H1 (cell line): ENCODE results near the gene TCF21. TPM values are rescaled to one million over a fixed set of nuclear protein-coding genes. Genes with fewer than 3 reads are reported as not detected.

ENCODE experiments used
- CTCF ChIA-PET: fragments of 300-600 bp; sonication (Branson Sonifier 250); formaldehyde crosslinking; loops from one replicate; lab custom pipeline; 2021; ENCODE audit not compliant: partially characterized antibody; lab: Charles Lee
- POLR2A ChIA-PET: fragments of 300-600 bp; sonication (Branson Sonifier 250); formaldehyde crosslinking; loops from one replicate; lab custom pipeline; 2021; ENCODE audit warnings: inconsistent platforms; ENCODE audit not compliant: partially characterized antibody; lab: Charles Lee
- DNase-seq, 2 experiments: peaks; one replicate each; pipeline versions ENCODE4 v3.0.0 to v3.0.0-alpha.2; 2010 to 2022; ENCODE audit warnings: low spot score in 2 of 2, low read depth in 1 of 2, mixed read lengths in 1 of 2
- FAIRE-seq: peaks from 2 replicates; lab custom pipeline; 2011; peaks lifted over from hg19 to GRCh38; lab: Jason Lieb, UNC
- H2AFZ ChIP-seq: 2 replicates; pipeline ENCODE4 v1.8.1; 2012; ENCODE audit warnings: low read length, inconsistent platforms
- H2AK5ac ChIP-seq: 2 replicates; pipeline ENCODE4 v1.6.1; 2013; ENCODE audit warnings: low read depth, low read length
- H2BK120ac ChIP-seq: replicated peaks from 2 replicates; pipeline ENCODE3; 2013; ENCODE audit warnings: low read depth, low read length, inconsistent platforms
- H2BK12ac ChIP-seq: 2 replicates; pipeline ENCODE4 v1.6.1; 2013; ENCODE audit warnings: low read depth, low read length
- H2BK15ac ChIP-seq: 2 replicates; pipeline ENCODE4 v1.6.1; 2013; ENCODE audit warnings: low read length
- H2BK20ac ChIP-seq: 2 replicates; pipeline ENCODE4 v1.6.1; 2013; ENCODE audit warnings: low read length
- H2BK5ac ChIP-seq: 2 replicates; pipeline ENCODE4 v1.6.1; 2013; ENCODE audit warnings: low read depth, low read length
- H3K14ac ChIP-seq: 2 replicates; pipeline ENCODE4 v1.6.1; 2013; ENCODE audit warnings: inconsistent platforms; ENCODE audit not compliant: insufficient read length
- H3K18ac ChIP-seq: 2 replicates; pipeline ENCODE4 v1.6.1; 2013; ENCODE audit warnings: low read length; ENCODE audit errors: extremely low read depth
- H3K23ac ChIP-seq: 2 replicates; pipeline ENCODE4 v1.6.1; 2013; ENCODE audit warnings: inconsistent platforms; ENCODE audit not compliant: insufficient read length
- H3K23me2 ChIP-seq: 2 replicates; pipeline ENCODE4 v1.6.1; 2013; ENCODE audit warnings: low read depth, low read length
- H3K27ac ChIP-seq: 2 replicates; pipeline ENCODE4 v1.6.1; 2011; ENCODE audit warnings: low read depth, low read length, inconsistent platforms
- H3K27me3 ChIP-seq, 4 experiments: replicated peaks in 1 of 4; 1 replicate in 1 of 4; 2 replicates in 3 of 4; pipeline versions ENCODE4 v1.6.1 to v1.8.1; 2011 to 2013; ENCODE audit warnings: low read length in 3 of 4, mild to moderate bottlenecking in 3 of 4, inconsistent platforms in 2 of 4, mixed read lengths in 2 of 4, moderate library complexity in 1 of 4; ENCODE audit not compliant: control insufficient read depth in 3 of 4, insufficient read depth in 3 of 4; ENCODE audit errors: extremely low read depth in 1 of 4
- H3K36me3 ChIP-seq, 4 experiments: 2 replicates each; pipeline versions ENCODE4 v1.6.1 to v1.8.1; 2011 to 2013; ENCODE audit warnings: mild to moderate bottlenecking in 4 of 4, low read length in 3 of 4, moderate library complexity in 2 of 4, control low read depth in 1 of 4, inconsistent platforms in 1 of 4; ENCODE audit not compliant: insufficient read depth in 4 of 4, control insufficient read depth in 2 of 4
- H3K4ac ChIP-seq: replicated peaks from 2 replicates; pipeline ENCODE3; 2013; ENCODE audit warnings: low read length, low read depth, mixed read lengths, inconsistent platforms; ENCODE audit not compliant: insufficient read length
- H3K4me1 ChIP-seq, 4 experiments: replicated peaks in 1 of 4; 1 replicate in 1 of 4; 2 replicates in 3 of 4; pipeline versions ENCODE4 v1.6.1 to v1.8.1; 2011 to 2013; ENCODE audit warnings: low read length in 3 of 4, inconsistent platforms in 2 of 4, mixed read lengths in 1 of 4; ENCODE audit not compliant: insufficient read depth in 4 of 4, control insufficient read depth in 3 of 4
- H3K4me2 ChIP-seq, 2 experiments: 2 replicates each; pipeline versions ENCODE4 v1.6.1 to v1.8.1; 2011 to 2013; ENCODE audit warnings: low read depth in 2 of 2, low read length in 2 of 2, control low read depth in 1 of 2, inconsistent platforms in 1 of 2, mild to moderate bottlenecking in 1 of 2; ENCODE audit not compliant: insufficient read depth in 1 of 2
- H3K4me3 ChIP-seq, 4 experiments: fragments of 200-600, 300-600 bp in 1 of 4; sonication (generic), shearing (Covaris generic), sonication (Bioruptor Twin) in 1 of 4; 2 replicates each; pipeline versions ENCODE4 v1.5.1 to v1.8.1; 2011 to 2016; ENCODE audit warnings: low read length in 4 of 4, low read depth in 3 of 4, control low read depth in 2 of 4, inconsistent platforms in 2 of 4, mild to moderate bottlenecking in 2 of 4, mixed read lengths in 1 of 4, moderate library complexity in 1 of 4; ENCODE audit not compliant: insufficient read depth in 2 of 4; ENCODE audit errors: extremely low read depth in 1 of 4
- H3K56ac ChIP-seq: replicated peaks from 2 replicates; pipeline ENCODE3; 2013; ENCODE audit warnings: low read depth, mild to moderate bottlenecking, mixed read lengths, low read length, inconsistent platforms; ENCODE audit not compliant: insufficient read length
- H3K79me1 ChIP-seq: 2 replicates; pipeline ENCODE4 v1.6.1; 2013; ENCODE audit warnings: low read depth, low read length, control low read depth
- H3K79me2 ChIP-seq, 2 experiments: 2 replicates each; pipeline versions ENCODE4 v1.6.1 to v1.8.1; 2012 to 2013; ENCODE audit warnings: low read length in 2 of 2, mild to moderate bottlenecking in 2 of 2, inconsistent platforms in 1 of 2; ENCODE audit not compliant: insufficient read depth in 2 of 2, control insufficient read depth in 1 of 2
- H3K9ac ChIP-seq, 4 experiments: replicated peaks in 1 of 4; 1 replicate in 1 of 4; 2 replicates in 3 of 4; pipeline versions ENCODE4 v1.6.1 to v1.8.1; 2011 to 2013; ENCODE audit warnings: low read depth in 3 of 4, low read length in 3 of 4, control low read depth in 2 of 4, mild to moderate bottlenecking in 2 of 4, moderate library complexity in 2 of 4, inconsistent platforms in 1 of 4; ENCODE audit errors: extremely low read depth in 1 of 4
- H3K9me3 ChIP-seq, 2 experiments: 2 replicates each; pipeline versions ENCODE4 v1.6.1 to v1.8.1; 2012 to 2013; ENCODE audit warnings: mild to moderate bottlenecking in 2 of 2, moderate library complexity in 2 of 2, control low read depth in 1 of 2, inconsistent platforms in 1 of 2, low read depth in 1 of 2, low read length in 1 of 2, mixed read lengths in 1 of 2; ENCODE audit not compliant: insufficient read depth in 2 of 2
- H4K20me1 ChIP-seq, 2 experiments: replicated peaks in 1 of 2; 2 replicates each; pipeline versions ENCODE3 to v1.8.1; 2011 to 2013; ENCODE audit warnings: inconsistent platforms in 2 of 2, low read length in 2 of 2, mild to moderate bottlenecking in 1 of 2; ENCODE audit not compliant: insufficient read depth in 2 of 2, control insufficient read depth in 1 of 2
- H4K5ac ChIP-seq: 2 replicates; pipeline ENCODE4 v1.6.1; 2013; ENCODE audit warnings: low read length, low read depth, mixed read lengths, inconsistent platforms; ENCODE audit not compliant: insufficient read length
- H4K8ac ChIP-seq: 2 replicates; pipeline ENCODE4 v1.8.0; 2013; ENCODE audit warnings: mild to moderate bottlenecking, moderate library complexity, low read length, inconsistent platforms; ENCODE audit not compliant: insufficient read depth; ENCODE audit errors: extremely low read depth
- H4K91ac ChIP-seq: replicated peaks from 2 replicates; pipeline ENCODE3; 2013; ENCODE audit warnings: low read length, mixed read lengths, inconsistent platforms; ENCODE audit not compliant: insufficient read length
- BCL11A ChIP-seq, 2 experiments: IDR thresholded peaks; one replicate each; pipeline ENCODE4 v1.6.1; 2011; ENCODE audit warnings: low read depth in 2 of 2, low read length in 2 of 2, mild to moderate bottlenecking in 2 of 2
- EP300 ChIP-seq, 2 experiments: IDR thresholded peaks; 1 replicate in 1 of 2; 2 replicates in 1 of 2; pipeline ENCODE4 v1.6.1; 2011 to 2012; ENCODE audit warnings: low read depth in 2 of 2, low read length in 2 of 2, mild to moderate bottlenecking in 2 of 2, borderline replicate concordance in 1 of 2, inconsistent platforms in 1 of 2, moderate library complexity in 1 of 2
- HDAC6 ChIP-seq: IDR thresholded peaks from one replicate; pipeline ENCODE4 v1.7.1; 2012; ENCODE audit warnings: low read depth, mild to moderate bottlenecking, inconsistent platforms, low read length, moderate library complexity
- NANOG ChIP-seq: IDR thresholded peaks from 2 replicates; pipeline ENCODE4 v1.6.1; 2011; ENCODE audit warnings: low read length, low read depth, mild to moderate bottlenecking, inconsistent platforms; ENCODE audit not compliant: insufficient read depth, poor library complexity, severe bottlenecking
- NRF1 ChIP-seq: IDR thresholded peaks from 2 replicates; pipeline ENCODE4 v1.6.1; 2011; ENCODE audit warnings: mild to moderate bottlenecking, low read depth, low read length, improper control_type of control experiment
- RXRA ChIP-seq: IDR thresholded peaks from 2 replicates; pipeline ENCODE4 v1.6.1; 2011; ENCODE audit warnings: low read depth, mild to moderate bottlenecking, low read length, moderate library complexity; ENCODE audit not compliant: insufficient read depth
- SIN3A ChIP-seq, 2 experiments: IDR thresholded peaks in 1 of 2; conservative IDR thresholded peaks in 1 of 2; 2 replicates each; pipeline ENCODE4 v1.6.1; 2011 to 2012; ENCODE audit warnings: low read length in 2 of 2, improper control_type of control experiment in 1 of 2, low read depth in 1 of 2, mild to moderate bottlenecking in 1 of 2
- SIRT6 ChIP-seq: IDR thresholded peaks from one replicate; pipeline ENCODE4 v1.7.1; 2012; ENCODE audit warnings: low read length, inconsistent platforms
- SIX5 ChIP-seq: IDR thresholded peaks from 2 replicates; pipeline ENCODE4 v1.6.1; 2011; ENCODE audit warnings: mild to moderate bottlenecking, low read depth, low read length
- TEAD4 ChIP-seq: IDR thresholded peaks from 2 replicates; pipeline ENCODE4 v1.6.1; 2012; ENCODE audit warnings: low read depth, low read length, inconsistent platforms, mixed read lengths
- WGBS, 2 experiments: shearing (Covaris generic) in 1 of 2; methylation state at CpG; one replicate each; pipeline versions ENCODE4 v1.1.6 to v1.1.7; 2013 to 2015; ENCODE audit warnings: low lambda C conversion rate in 2 of 2, mixed read lengths in 2 of 2, inconsistent platforms in 1 of 2, low coverage in 1 of 2, missing lambda C conversion rate in 1 of 2; ENCODE audit not compliant: insufficient replicate concordance in 2 of 2, insufficient coverage in 1 of 2, insufficient read length in 1 of 2; ENCODE audit errors: extremely low coverage in 1 of 2, missing lambda C conversion rate in 1 of 2; 5-methylcytosine and 5-hydroxymethylcytosine counted together
- polyA plus RNA-seq, 7 experiments: library from polyadenylated mRNA; depleted of rRNA in 3 of 7; stranded (reverse) in 5 of 7; unstranded in 2 of 7; fragments of >200 nt in 5 of 7; fragments of 200-250 nt in 2 of 7; gene quantifications; 1 replicate in 5 of 7; 2 replicates in 1 of 7; 4 replicates in 1 of 7; pipeline versions ENCODE4 v1.2.1 to v1.2.3, GENCODE V29; 2011 to 2013; ENCODE audit warnings: missing spikeins in 2 of 7, mixed read lengths in 2 of 7
- total RNA-seq: library from RNA; stranded (reverse); fragmentation: NEBNext Ultra II Directional; extraction: Animal tissue kit (Norgen Biotek cat#: 25700); gene quantifications from 2 replicates; pipeline ENCODE4 v1.2.1, GENCODE V29; 2021
- TF ChIP-seq, protein P1 (sequence below): IDR thresholded peaks from 2 replicates; pipeline ENCODE4 v1.6.1; 2012; ENCODE audit warnings: low read length, inconsistent platforms
- TF ChIP-seq, protein P2 (sequence below): IDR thresholded peaks from 2 replicates; pipeline ENCODE4 v1.6.1; 2012; ENCODE audit warnings: inconsistent platforms

Gene TCF21
- total and polyA plus RNA-seq, 2 of the 8 experiments (the other 6 are each of a cell fraction or from before 2014, with no cell fraction given) = 0.05 to 0.09 TPM

DNA sequence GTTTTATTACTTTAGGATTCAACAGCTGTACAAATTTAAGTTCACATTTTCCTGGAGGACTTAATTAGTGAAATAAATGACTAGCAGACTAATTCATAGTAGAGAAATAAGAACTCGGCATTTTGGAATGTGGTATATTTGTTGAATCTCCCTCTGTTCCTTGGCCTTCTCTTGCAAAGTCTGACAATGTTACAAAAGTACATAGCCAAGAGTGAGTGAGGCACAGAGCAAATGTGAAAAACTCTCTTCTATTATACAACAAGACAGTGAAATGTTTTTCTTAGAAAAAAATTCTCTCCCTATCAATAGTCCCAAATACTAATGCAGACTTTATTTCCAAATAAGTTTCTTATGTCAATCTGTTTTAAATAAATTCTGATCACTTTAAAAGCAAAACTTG is 44.2 kb upstream of the TCF21 start:
- no peak overlapping the region for H2BK120ac ChIP-seq
- H3K79me2 ChIP-seq = no peaks in the 10 kb centered on the region
- no peak overlapping the region for H3K27ac ChIP-seq
- ChIA-PET POLR2A (no interaction called here), CTCF (no interaction called here)
- H3K56ac ChIP-seq = no peak overlapping the region
- no peaks in the 10 kb centered on the region for H4K20me1 ChIP-seq
- no peak overlapping the region for H2AK5ac ChIP-seq
- H3K36me3 ChIP-seq = no peaks in the 10 kb centered on the region
- no peaks in the 10 kb centered on the region for H3K27me3 ChIP-seq
- no peak overlapping the region for H3K4ac ChIP-seq
- no peak overlapping the region for H3K4me3 ChIP-seq
- no peaks in the 10 kb centered on the region for H3K79me1 ChIP-seq
- no peak overlapping the region for H2BK20ac ChIP-seq
- H3K23ac ChIP-seq = no peak overlapping the region
- no peak overlapping the region for H2BK12ac ChIP-seq
- H3K9ac ChIP-seq = no peak overlapping the region
- no peak overlapping the region for H3K14ac ChIP-seq
- H3K4me1 ChIP-seq = no peaks in the 10 kb centered on the region
- H2AFZ ChIP-seq = no peak overlapping the region
- H2BK15ac ChIP-seq = no peak overlapping the region
- WGBS, 2 experiments = 82% methylated on average over 1 of the region's 1 CpG; no CpG with 5 or more reads in 1 of the 2 experiments
- H4K5ac ChIP-seq = no peak overlapping the region
- FAIRE-seq (no peak), DNase-seq (no peak)
- H3K18ac ChIP-seq = no peak overlapping the region
- H4K91ac ChIP-seq = no peak overlapping the region
- no peaks in the 10 kb centered on the region for H3K23me2 ChIP-seq
- H2BK5ac ChIP-seq = no peak overlapping the region
- no peaks in the 10 kb centered on the region for H3K9me3 ChIP-seq
- H4K8ac ChIP-seq = no peak overlapping the region
- H3K4me2 ChIP-seq = no peak overlapping the region
- TF ChIP-seq NANOG (no peak), RXRA (no peak), SIN3A (conservative IDR thresholded peaks at IDR 0.05 in 1 of 2, IDR thresholded peaks at IDR 0.05 in 1 of 2; ENCODE audit: low read depth in 1 of 2, low read length in 2 of 2) (no peak), NRF1 (no peak), BCL11A (IDR thresholded peaks at IDR 0.05; ENCODE audit: low read depth in 2 of 2, low read length in 2 of 2) (no peak), SIX5 (no peak), EP300 (IDR thresholded peaks at IDR 0.05; ENCODE audit: borderline replicate concordance in 1 of 2, low read depth in 2 of 2, low read length in 2 of 2) (no peak), HDAC6 (no peak), SIRT6 (no peak), TEAD4 (no peak)
- TF ChIP-seq, protein P1, sequence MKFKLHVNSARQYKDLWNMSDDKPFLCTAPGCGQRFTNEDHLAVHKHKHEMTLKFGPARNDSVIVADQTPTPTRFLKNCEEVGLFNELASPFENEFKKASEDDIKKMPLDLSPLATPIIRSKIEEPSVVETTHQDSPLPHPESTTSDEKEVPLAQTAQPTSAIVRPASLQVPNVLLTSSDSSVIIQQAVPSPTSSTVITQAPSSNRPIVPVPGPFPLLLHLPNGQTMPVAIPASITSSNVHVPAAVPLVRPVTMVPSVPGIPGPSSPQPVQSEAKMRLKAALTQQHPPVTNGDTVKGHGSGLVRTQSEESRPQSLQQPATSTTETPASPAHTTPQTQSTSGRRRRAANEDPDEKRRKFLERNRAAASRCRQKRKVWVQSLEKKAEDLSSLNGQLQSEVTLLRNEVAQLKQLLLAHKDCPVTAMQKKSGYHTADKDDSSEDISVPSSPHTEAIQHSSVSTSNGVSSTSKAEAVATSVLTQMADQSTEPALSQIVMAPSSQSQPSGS = no peak
- TF ChIP-seq, protein P2, sequence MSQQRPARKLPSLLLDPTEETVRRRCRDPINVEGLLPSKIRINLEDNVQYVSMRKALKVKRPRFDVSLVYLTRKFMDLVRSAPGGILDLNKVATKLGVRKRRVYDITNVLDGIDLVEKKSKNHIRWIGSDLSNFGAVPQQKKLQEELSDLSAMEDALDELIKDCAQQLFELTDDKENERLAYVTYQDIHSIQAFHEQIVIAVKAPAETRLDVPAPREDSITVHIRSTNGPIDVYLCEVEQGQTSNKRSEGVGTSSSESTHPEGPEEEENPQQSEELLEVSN = no peak
